GM12892 (cell line): ENCODE data around the gene MAP2K3.
"Not testable (repeated sequence)": the region's sequence is repeated elsewhere in the genome, so short reads cannot be mapped to it uniquely, and the experiment has no call there.

Experiments
- POLR2AphosphoS5 ChIP-seq: IDR thresholded peaks from 2 replicates; pipeline ENCODE4 v1.6.1; 2011; ENCODE audit warnings: low read depth, low read length, control low read depth
- TAF1 ChIP-seq: IDR thresholded peaks from 2 replicates; pipeline ENCODE4 v1.6.1; 2011; ENCODE audit warnings: low read depth, mild to moderate bottlenecking, control low read depth, low read length, borderline replicate concordance

DNA sequence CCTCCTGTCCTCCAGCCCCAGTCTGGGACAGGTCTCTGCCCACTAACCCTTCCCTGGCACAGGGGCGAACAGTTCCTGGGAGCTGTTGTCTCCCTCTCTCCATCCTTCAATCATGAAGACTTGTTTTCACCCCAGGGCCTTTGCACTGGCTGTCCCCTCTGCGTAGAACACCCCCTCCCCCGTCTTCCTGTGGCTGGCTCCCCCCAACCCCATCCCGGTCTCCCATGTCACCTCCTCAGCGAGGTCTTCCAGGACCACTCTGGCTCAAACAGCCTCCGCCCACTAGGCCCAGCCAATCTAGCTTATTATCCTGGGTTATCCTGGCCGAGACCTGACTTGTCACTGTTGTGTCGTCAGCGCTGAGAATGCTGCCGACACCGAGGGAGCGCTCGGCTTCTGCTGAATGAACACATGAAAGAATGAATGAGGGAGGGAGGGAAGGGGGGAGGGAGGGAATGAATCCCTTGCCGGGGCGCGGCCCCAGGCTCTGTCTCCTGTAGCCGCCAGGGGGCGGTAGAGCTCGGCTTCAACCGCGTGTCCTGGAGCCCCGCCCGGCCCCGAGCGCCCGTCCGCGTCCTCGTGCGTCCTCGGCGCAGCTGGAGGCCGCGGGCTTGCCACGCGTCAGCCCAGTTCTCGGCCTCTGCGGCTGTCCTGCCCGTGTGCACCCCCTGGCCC, 31.8 kb downstream of the MAP2K3 start:
- not testable (repeated sequence) for TF ChIP-seq TAF1, POLR2AphosphoS5
